Subcutaneous abdominal adipose tissue (tissue), 5 donors: Measurements from ENCODE around the gene SERPINB1.
"Not testable (repeated sequence)": the region's sequence is repeated elsewhere in the genome, so short reads cannot be mapped to it uniquely, and the experiment has no call there.

Experiments
- H3K27ac ChIP-seq: one replicate; pipeline ENCODE4 v1.7.0; 2013; ENCODE audit warnings: low read depth, mild to moderate bottlenecking, inconsistent platforms, low read length, moderate library complexity
- H3K27me3 ChIP-seq, 5 donors: one replicate each; pipeline ENCODE4 v1.7.0; 2013; ENCODE audit warnings: low read length in 5 of 5, inconsistent platforms in 1 of 5; ENCODE audit not compliant: control insufficient read depth in 5 of 5, insufficient read depth in 4 of 5
- H3K36me3 ChIP-seq, 5 donors: one replicate each; pipeline ENCODE4 v1.7.0; 2013; ENCODE audit warnings: low read length in 5 of 5; ENCODE audit not compliant: control insufficient read depth in 5 of 5, insufficient read depth in 5 of 5
- H3K4me1 ChIP-seq, 5 donors: one replicate each; pipeline ENCODE4 v1.7.0; 2013; ENCODE audit warnings: low read length in 5 of 5, mild to moderate bottlenecking in 3 of 5, moderate library complexity in 1 of 5; ENCODE audit not compliant: control insufficient read depth in 5 of 5, insufficient read depth in 5 of 5
- H3K4me3 ChIP-seq, 5 donors: one replicate each; pipeline ENCODE4 v1.7.0; 2013; ENCODE audit warnings: low read length in 5 of 5, low read depth in 1 of 5
- H3K9ac ChIP-seq, 5 donors: one replicate each; pipeline ENCODE4 v1.7.0; 2013; ENCODE audit warnings: low read length in 5 of 5, mild to moderate bottlenecking in 4 of 5, moderate library complexity in 3 of 5
- H3K9me3 ChIP-seq, 5 donors: one replicate each; pipeline ENCODE4 v1.7.0; 2013; ENCODE audit warnings: low read length in 5 of 5; ENCODE audit not compliant: control insufficient read depth in 5 of 5
- donor health status: healthy.
- donor health status: healthy.
- donor health status: healthy.
- donor health status: healthy.
- donor health status: healthy.

Gene SERPINB1

DNA sequence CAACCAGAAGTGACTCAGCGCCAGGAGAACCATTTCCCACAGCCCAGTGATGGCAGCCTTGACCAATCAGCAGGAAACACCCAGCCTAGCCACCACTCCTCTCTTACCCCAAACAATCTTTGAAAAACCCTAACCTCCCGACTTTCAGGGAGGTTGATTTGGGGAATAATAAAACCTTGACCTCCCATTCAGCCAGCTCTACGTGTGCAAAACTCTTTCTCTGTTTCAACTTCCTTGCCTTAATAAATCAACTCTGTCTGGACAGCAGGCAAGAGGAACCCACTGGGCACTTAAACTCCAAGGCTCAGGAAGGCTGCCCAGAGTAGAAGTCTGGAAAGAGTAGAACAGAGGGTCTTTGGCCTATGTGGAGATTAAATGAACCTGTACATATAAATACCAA, 35.0 kb downstream of the SERPINB1 start:
- H3K27ac ChIP-seq = no peak overlapping the region
- no peaks in the 10 kb centered on the region for H3K9me3 ChIP-seq
- no peak overlapping the region for H3K9ac ChIP-seq
- no peaks in the 10 kb centered on the region for H3K36me3 ChIP-seq
- H3K4me1 ChIP-seq = peaks cover 0 to 10% (median 5%) of the 10 kb centered on the region in 5 donors
- no peak overlapping the region for H3K4me3 ChIP-seq
- H3K27me3 ChIP-seq = no peaks in the 10 kb centered on the region

DNA sequence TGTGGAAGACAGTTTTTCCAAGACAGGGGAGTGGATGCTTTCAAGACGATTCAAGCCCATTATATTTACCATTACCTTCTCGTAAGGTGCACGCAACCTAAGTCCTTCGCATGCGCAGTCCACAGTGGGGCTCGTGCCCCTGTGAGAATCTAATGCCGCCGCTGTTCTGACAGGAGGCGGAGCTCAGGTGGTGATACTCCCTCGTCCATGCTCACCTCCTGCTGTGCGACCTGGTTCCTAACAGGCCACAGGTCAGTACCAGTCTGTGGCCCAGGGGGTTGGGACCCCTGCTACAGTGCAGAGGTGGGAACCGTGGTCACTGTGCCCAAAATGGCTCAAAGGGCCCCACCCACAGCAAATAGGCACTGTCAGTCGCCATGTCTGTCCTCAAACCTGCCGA, 36.6 kb downstream of the SERPINB1 start:
- Histone ChIP-seq H3K27ac (no peak overlapping the region), H3K4me1 (peaks cover 0 to 5% (median 3%) of the 10 kb centered on the region in 5 donors), H3K9ac (no peak overlapping the region), H3K27me3 (no peaks in the 10 kb centered on the region), H3K36me3 (no peaks in the 10 kb centered on the region), H3K4me3 (no peak overlapping the region), H3K9me3 (no peaks in the 10 kb centered on the region)

DNA sequence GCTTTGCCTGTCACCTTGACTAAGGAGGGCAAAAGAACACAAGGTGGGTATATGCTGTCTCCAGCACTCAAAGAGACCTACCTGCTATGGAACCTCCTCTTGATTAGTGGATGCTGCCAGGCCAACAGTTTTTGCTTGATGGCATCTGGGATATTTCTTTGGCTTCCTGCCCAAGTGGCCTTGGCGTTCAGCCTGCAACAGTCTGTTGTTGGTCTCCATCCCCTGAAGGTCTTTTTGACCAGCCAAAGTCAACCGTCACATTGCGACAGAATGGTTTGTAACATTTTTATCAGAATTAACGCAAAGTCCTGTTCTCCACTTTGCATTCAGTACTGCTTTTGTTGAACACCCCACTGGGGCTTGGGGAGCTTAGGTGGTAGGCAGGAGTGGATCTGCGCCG, 37.1 kb downstream of the SERPINB1 start:
- H3K4me3 ChIP-seq = no peak overlapping the region
- peaks cover 0 to 5% (median 0%) of the 10 kb centered on the region in 5 donors for H3K4me1 ChIP-seq
- H3K9ac ChIP-seq = no peak overlapping the region
- H3K27me3 ChIP-seq = no peaks in the 10 kb centered on the region
- no peak overlapping the region for H3K27ac ChIP-seq
- no peaks in the 10 kb centered on the region for H3K9me3 ChIP-seq
- no peaks in the 10 kb centered on the region for H3K36me3 ChIP-seq

DNA sequence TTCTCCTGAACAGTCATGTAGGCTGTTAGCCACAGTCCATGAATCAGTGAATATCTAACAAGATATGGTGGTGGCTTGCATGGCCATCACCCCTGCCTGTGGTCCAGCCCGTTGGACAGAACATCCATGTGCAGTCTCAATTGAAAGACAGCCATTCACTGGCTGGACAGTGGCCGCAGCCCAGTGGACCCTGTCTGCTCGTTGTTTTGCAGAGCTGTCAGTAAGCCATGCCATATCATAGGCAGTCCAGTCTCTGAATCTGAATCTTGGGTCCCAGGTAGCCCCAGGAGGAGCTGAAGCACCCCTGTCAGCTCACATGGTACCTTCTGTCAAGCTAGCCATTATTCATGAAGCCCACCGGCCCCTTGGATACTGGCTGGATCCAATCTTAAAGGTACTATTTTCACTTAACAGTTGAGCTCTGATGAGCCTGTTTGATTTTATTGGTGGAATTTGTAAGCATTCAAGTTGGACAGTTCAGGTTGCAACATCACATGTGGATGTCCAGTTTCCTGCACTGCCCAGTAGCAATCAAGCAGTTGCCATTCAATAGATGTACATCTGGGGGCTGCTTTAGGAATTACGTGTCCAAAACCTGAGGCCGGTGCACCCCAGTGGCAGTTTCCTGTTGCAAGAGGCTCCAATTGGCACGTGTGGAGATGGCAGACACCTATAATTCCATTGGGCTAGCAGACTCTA, 37.8 kb downstream of the SERPINB1 start:
- H3K9me3 ChIP-seq = no peaks in the 10 kb centered on the region
- no peaks in the 10 kb centered on the region for H3K36me3 ChIP-seq
- H3K9ac ChIP-seq = no peak overlapping the region
- H3K27ac ChIP-seq = no peak overlapping the region
- H3K27me3 ChIP-seq = no peaks in the 10 kb centered on the region
- no peak overlapping the region for H3K4me3 ChIP-seq
- H3K4me1 ChIP-seq = peaks cover 0 to 5% (median 0%) of the 10 kb centered on the region in 5 donors

DNA sequence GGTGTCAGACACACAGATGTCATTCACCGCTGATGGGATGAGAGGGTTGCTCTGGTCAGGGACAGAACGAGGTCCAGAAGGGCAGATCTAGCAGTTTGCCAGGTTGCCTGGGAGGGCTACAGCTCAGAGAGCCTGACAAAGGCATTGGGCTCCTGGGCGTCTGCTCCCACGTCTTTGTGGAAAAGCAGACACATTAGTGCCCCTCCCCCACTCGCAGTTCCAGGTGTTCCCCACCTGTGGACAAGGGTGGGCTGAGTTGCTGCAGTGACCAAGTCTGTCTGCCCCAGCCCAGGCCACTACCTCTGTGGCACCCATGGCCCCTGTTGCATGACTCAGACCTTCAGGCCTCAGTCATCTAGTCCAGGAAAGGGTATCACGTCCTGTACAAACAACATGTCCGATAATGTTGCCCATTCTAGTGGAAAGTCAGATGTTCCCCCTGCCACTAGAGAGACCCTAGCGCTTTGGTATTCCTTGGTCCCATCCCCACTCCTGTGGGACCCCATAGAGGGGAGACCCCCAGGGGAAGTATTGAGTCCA, 39.1 kb downstream of the SERPINB1 start:
- no peaks in the 10 kb centered on the region for H3K9me3 ChIP-seq
- H3K4me3 ChIP-seq = no peak overlapping the region
- no peaks in the 10 kb centered on the region for H3K36me3 ChIP-seq
- no peaks in the 10 kb centered on the region for H3K27me3 ChIP-seq
- H3K4me1 ChIP-seq = peaks cover 0 to 5% (median 0%) of the 10 kb centered on the region in 5 donors
- no peak overlapping the region for H3K9ac ChIP-seq
- H3K27ac ChIP-seq = no peak overlapping the region

DNA sequence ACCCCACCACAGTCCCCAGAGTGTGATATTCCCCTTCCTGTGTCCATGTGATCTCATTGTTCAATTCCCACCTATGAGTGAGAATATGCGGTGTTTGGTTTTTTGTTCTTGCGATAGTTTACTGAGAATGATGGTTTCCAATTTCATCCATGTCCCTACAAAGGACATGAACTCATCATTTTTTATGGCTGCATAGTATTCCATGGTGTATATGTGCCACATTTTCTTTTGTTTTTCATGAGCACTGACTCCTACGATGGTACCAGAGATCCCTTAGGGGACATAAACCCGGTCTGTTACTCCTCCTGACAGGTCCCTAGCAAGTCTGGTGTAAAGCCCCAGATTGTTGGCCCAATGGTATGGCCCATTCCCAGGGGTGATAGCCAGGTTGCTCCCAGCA, 40.0 kb downstream of the SERPINB1 start:
- H3K27me3 ChIP-seq, H3K4me1 ChIP-seq, H3K9me3 ChIP-seq, H3K4me3 ChIP-seq, H3K27ac ChIP-seq, H3K36me3 ChIP-seq, H3K9ac ChIP-seq: not testable (repeated sequence)

DNA sequence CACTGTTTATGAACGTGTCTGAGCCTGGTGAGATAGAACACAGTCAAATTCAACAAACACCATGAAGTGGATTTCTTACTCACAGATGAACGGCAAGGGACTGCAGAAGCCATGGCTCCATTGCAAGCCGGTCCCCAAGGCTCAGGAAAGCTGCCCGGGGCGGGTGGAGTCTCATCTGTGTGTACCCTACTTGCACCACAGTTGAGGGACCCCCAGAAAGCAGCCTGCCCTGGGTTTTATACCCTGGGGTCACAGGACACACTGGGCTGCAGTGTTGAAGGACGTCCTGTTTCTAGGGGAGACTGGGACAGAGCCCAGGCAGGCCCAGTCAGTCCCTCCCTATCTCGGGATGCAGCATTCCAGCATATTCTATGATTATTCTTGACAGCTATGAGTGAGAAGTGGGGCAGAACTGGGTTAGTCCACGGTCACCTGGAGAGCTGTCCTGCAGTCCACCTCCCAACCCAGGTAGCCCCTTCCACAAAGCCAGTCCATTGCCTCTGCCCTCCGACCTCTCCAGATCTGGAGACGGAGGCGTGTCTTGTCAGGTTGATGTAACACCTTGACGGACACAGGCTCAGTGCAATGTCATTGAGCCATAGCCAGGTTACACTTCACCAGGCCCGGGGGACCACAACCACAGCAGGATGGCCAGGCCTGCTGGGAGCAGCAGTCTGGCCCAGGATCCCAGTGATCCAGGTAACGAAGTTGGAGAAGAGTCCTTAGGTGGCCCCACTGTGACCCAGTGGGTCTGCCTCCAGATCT, 40.9 kb downstream of the SERPINB1 start:
- H3K9me3 ChIP-seq = no peaks in the 10 kb centered on the region
- no peaks in the 10 kb centered on the region for H3K4me1 ChIP-seq
- no peak overlapping the region for H3K9ac ChIP-seq
- no peaks in the 10 kb centered on the region for H3K27me3 ChIP-seq
- no peaks in the 10 kb centered on the region for H3K36me3 ChIP-seq
- H3K27ac ChIP-seq = no peak overlapping the region
- H3K4me3 ChIP-seq = no peak overlapping the region

DNA sequence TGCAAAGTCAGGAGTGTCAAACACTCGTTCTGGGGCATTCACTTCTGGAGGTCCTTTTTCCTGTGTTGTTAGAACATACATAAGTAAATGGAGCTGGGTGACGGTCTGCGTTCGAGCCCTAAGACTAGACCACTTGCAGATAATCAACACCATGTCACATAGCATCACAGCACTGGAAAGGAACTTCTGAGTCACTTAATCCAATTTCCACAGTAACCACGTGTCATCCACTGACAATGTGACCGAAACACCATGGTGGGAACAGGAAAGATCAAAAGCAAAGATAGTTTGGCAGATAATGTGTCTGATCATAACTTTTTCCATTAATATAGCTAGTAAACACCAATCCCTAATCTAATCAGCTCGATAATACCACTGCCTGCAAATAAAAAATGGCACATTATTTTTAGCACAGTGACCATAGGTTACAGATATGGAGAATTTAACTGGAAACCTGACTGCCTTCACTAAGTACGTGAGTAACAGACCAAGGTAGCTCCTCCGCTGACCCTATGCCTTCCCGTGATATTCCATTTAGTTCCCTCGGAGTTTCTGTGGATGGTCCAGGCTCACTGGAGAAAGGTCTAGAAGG, 41.6 kb downstream of the SERPINB1 start:
- H3K4me1 ChIP-seq = no peaks in the 10 kb centered on the region
- no peak overlapping the region for H3K27ac ChIP-seq
- H3K27me3 ChIP-seq = no peaks in the 10 kb centered on the region
- no peaks in the 10 kb centered on the region for H3K36me3 ChIP-seq
- H3K9ac ChIP-seq = no peak overlapping the region
- H3K9me3 ChIP-seq = no peaks in the 10 kb centered on the region
- no peak overlapping the region for H3K4me3 ChIP-seq

DNA sequence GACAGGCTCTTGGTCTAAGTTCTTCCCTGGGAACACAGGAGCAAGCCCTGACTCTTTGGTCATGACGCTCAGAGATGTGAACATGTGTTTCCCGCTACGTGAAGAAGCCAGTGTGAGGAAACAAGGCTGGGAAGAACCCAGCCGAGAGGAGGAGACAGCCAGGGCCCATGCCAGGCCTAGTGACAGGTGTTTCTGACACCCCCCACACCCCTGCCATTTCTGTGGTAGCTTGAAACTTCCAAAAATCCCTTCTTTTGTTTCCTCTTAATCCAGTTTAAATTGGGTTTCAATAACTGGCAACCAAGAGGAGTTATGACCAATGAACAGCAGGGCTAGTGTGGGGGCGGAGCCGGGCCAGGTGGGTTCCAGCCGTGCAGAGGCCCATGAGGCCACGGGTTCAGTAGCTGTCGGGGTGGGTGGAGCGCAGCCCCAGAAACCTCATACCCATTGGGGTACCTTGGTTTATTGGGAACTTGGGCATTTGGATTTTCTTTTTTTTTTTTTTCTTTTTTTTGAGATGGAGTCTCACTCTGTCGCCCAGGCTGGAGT, 43.0 kb downstream of the SERPINB1 start:
- Histone ChIP-seq H3K4me1 (peaks cover 0 to 2% (median 0%) of the 10 kb centered on the region in 5 donors), H3K9ac (no peak overlapping the region), H3K27me3 (no peaks in the 10 kb centered on the region), H3K4me3 (no peak overlapping the region), H3K36me3 (no peaks in the 10 kb centered on the region), H3K9me3 (no peaks in the 10 kb centered on the region), H3K27ac (no peak overlapping the region)

DNA sequence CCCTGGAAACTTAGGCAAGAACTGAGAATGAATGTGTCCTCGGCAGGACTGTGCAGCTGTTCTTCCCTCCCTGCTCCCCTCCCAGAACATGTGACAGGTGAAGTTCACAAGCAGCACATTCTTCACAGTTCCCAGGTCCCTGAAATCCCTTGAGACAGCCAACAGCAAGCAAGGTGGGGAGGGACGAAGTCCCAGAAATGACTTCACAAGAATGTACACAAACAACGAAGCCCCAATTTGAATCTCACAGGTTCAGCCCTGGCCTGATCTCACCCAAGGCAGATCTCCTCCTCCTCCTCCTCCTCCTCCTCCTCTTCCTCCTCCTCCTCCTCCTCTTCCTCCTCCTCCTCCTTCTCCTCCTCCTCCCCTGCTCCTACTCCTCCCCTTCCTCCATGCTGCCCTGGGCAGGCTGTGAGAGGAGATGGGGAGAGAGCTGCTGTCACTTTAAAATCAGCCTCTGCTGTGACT, 44.1 kb downstream of the SERPINB1 start:
- H3K27me3 ChIP-seq = no peaks in the 10 kb centered on the region
- peaks cover 0 to 4% (median 0%) of the 10 kb centered on the region in 5 donors for H3K4me1 ChIP-seq
- no peak overlapping the region for H3K27ac ChIP-seq
- H3K4me3 ChIP-seq = no peak overlapping the region
- H3K9ac ChIP-seq = no peak overlapping the region
- no peaks in the 10 kb centered on the region for H3K36me3 ChIP-seq
- no peaks in the 10 kb centered on the region for H3K9me3 ChIP-seq
